GM19397 (cell line): ENCODE measurements around the gene PRAMEF25.
"Not testable (repeated sequence)": the region's sequence is repeated elsewhere in the genome, so short reads cannot be mapped to it uniquely, and the experiment has no call there.

Experiments
- ATAC-seq: cut with Tn5 transposase; IDR thresholded peaks from one replicate; pipeline ENCODE4 v1.9.1; 2021; ENCODE audit warnings: mild to moderate bottlenecking, moderate library complexity; ENCODE audit not compliant: unreplicated experiment

The PRAMEF25 gene

DNA sequence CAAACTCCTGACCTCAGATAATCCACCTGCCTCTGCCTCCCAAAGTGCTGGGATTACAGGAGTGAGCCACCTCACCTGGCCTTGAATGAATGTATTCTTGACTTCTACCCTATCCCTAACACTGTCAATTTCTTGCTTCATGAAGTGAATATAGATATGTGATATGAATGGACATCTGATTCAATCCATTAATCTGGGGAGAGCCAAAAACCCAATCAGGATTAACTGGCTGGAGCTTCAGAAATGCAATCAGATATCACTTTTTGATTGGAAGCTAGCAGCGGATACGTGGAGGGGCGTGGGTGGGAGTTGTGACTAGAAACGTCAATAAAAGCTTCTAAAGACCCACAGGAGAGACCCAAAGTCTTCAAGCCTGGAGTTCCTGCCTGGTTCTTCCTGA, at the start of gene PRAMEF25:
Gene PRAMEF25 (plus strand): TSS at position 301 of the 400 bp plus-strand sequence. CDS start 2,920 bp downstream, outside the sequence.
- ATAC-seq, result not testable (repeated sequence)

DNA sequence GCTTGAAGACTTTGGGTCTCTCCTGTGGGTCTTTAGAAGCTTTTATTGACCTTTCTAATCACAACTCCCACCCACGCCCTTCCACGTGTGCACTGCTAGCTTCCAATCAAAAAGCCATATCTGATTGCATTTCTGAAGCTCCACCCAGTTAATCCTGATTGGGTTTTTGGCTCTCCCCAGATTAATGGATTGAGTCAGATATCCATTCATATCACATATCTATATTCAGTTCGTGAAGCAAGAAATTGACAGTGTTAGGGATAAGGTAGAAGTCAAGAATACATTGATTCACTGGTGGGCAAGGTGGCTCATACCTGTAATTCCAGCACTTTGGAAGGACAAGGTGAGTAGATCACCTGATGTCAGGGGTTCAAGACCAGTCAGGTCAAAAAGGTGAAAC, 14.1 kb upstream of the PRAMEF25 start, which contains the start of gene PRAMEF27:
Gene PRAMEF27 (minus strand): TSS at position 101 of the 400 bp plus-strand sequence. CDS start 2,916 bp downstream, outside the sequence.
- not testable (repeated sequence) for ATAC-seq

DNA sequence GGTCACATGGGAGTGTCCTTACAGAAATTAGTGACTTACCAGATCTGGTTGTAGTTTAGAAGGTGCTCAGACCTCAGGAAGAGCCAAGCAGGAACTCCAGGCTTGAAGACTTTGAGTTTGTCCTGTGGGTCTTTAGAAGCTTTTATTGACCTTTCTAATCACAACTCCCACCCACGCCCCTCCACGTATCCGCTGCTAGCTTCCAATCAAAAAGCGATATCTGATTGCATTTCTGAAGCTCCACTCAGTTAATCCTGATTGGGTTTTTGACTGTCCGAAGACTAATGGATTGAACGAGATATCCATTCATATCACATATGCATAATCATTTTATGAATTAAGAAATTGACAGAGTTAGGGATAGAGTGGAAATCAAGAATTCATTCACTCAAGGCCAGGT, 46.2 kb downstream of the PRAMEF25 start, which contains the start of gene HNRNPCL2:
Gene HNRNPCL2 (minus strand): TSS at position 101 of the 400 bp plus-strand sequence. CDS start 454 bp downstream, outside the sequence.
- not testable (repeated sequence) for ATAC-seq
